ENCODE data around the gene ZNF334. TPM values are rescaled to one million over a fixed set of nuclear protein-coding genes. Genes with fewer than 3 reads are reported as not detected.

Gene ZNF334
- polyA plus RNA-seq, 2 of the 4 experiments (the other 2 are of a cell fraction), result not detected

DNA sequence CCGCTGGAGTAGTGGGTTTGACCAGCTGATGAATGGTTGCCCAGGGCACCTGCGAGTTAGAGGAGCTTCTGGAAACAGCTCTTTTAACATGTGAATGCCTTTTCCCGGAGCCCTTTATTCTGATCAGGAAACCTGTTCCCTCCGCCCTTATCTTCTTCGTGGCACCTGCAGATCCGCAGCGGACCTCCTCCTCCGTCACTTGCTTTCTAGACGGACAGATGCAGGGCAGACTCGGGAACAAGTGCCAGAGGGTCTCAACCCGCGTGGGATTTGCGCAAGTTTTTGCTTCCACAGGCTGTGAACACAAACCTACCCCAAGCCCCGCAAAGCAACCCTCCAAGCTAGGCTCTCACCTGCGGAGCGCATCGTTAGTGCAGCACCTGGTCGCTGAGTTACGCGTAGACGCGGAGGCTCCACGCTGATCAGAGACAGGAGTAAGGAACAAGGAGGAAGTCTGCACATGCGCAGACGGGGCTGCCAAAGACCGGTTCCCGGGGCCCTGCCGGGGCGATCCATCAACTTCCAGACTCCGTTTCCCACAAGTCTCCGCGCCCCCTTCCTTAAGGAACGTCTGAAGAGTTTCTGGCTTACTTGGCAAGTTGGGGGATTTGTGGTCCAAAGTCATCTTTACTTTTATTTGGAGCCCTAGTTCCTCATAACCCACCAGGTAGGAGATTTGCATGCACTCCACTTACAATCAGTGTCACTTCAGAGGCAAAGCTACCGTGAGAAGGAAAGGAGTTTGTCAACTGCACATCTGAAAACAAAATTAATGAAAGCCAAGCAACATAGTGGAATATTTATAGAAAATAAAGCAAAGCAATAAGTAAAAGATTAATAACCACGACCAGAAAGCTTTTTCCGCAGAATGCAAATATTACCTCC is 54.3 kb downstream of the ZNF334 start:
- H3K4me1 ChIP-seq, result no peaks in the 10 kb centered on the region
- no peak for ATAC-seq
- TF ChIP-seq, protein P1, sequence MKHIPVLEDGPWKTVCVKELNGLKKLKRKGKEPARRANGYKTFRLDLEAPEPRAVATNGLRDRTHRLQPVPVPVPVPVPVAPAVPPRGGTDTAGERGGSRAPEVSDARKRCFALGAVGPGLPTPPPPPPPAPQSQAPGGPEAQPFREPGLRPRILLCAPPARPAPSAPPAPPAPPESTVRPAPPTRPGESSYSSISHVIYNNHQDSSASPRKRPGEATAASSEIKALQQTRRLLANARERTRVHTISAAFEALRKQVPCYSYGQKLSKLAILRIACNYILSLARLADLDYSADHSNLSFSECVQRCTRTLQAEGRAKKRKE (CRISPR knock-in tag; IDR thresholded peaks at IDR 0.05; ENCODE audit: low read depth), result no peak
- no peak for TF ChIP-seq MAZ (IDR thresholded peaks at IDR 0.05; ENCODE audit: borderline replicate concordance, low read depth, low read length)
- TF ChIP-seq ZSCAN20 (CRISPR knock-in tag; IDR thresholded peaks at IDR 0.05), result no peak
- TF ChIP-seq RNF2 (IDR thresholded peaks at IDR 0.05; ENCODE audit: borderline replicate concordance, low read depth), result no peak
- TF ChIP-seq, protein P2, sequence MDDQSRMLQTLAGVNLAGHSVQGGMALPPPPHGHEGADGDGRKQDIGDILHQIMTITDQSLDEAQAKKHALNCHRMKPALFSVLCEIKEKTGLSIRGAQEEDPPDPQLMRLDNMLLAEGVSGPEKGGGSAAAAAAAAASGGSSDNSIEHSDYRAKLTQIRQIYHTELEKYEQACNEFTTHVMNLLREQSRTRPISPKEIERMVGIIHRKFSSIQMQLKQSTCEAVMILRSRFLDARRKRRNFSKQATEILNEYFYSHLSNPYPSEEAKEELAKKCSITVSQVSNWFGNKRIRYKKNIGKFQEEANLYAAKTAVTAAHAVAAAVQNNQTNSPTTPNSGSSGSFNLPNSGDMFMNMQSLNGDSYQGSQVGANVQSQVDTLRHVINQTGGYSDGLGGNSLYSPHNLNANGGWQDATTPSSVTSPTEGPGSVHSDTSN (IDR thresholded peaks at IDR 0.05), result no peak
- TF ChIP-seq HEYL (CRISPR knock-in tag; IDR thresholded peaks at IDR 0.05), result no peak
- TF ChIP-seq EHMT2 (IDR thresholded peaks at IDR 0.05; ENCODE audit: low read depth), result no peak
- TF ChIP-seq BHLHE40 (IDR thresholded peaks at IDR 0.05; ENCODE audit: low read depth, low read length), result no peak
- no peak for TF ChIP-seq CBX2 (IDR thresholded peaks at IDR 0.05; ENCODE audit: borderline replicate concordance, low read depth)
- no peak for TF ChIP-seq SMC3 (IDR thresholded peaks at IDR 0.05)
- no peak for TF ChIP-seq EP300 (IDR thresholded peaks at IDR 0.05)
- DNase-seq (ENCODE audit: low read depth in 1 of 2, low spot score in 1 of 2), result no peak
- FAIRE-seq, result no peak
- no peak overlapping the region for H3K4me3 ChIP-seq
- 18% methylated on average over 27 of the region's 36 CpGs for WGBS (ENCODE audit: missing lambda C conversion rate)
- H3K4me2 ChIP-seq, result no peak overlapping the region
- H3K27ac ChIP-seq, result no peak overlapping the region
- ChIA-PET POLR2A (no interaction called here), CTCF (no interaction called here)
- peaks cover 40% of the 10 kb centered on the region for H3K9me3 ChIP-seq

DNA sequence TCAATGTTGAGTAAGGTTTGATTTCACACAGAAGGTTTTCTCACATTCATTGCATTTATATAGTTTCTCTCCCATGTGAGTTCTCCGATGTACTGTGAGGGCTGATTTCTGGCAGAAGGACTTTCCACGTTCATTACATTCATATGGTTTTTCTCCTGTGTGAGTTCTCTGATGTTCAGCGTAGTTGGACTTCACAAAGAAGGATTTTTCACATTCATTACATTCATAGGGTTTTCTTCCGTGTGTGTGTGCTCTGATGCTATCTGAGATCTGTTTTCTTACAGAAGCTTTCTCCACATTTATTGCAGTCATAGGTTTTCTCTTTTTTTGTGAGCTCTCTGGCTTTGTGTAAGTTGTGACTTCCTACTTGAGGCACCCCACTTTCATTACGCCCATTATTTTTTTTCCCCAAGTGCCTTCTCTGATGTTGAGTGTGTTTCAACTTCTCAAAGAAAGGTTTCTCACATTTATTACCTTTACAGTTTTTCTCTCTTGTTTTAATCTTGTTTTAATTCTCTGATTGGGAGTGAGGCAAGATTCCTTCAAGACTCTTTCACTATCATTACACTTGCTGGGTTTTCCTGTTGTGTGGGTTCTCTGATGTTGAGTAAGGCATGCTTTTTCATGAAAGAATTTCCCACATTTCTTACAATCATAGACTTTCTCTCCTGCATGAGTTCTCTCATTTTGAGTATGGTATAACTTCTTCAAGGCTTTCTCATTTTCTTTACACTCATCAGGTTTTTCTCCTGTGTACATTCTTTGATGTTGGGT is 56.9 kb downstream of the ZNF334 start:
- ChIA-PET CTCF (no interaction called here), POLR2A (no interaction called here)
- Histone ChIP-seq H3K4me1 (no peaks in the 10 kb centered on the region), H3K4me3 (no peak overlapping the region), H3K27ac (no peak overlapping the region), H3K9me3 (peaks cover 40% of the 10 kb centered on the region), H3K4me2 (no peak overlapping the region)
- no peak for TF ChIP-seq HEYL (CRISPR knock-in tag; IDR thresholded peaks at IDR 0.05)
- TF ChIP-seq, protein P3, sequence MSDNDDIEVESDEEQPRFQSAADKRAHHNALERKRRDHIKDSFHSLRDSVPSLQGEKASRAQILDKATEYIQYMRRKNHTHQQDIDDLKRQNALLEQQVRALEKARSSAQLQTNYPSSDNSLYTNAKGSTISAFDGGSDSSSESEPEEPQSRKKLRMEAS (IDR thresholded peaks at IDR 0.05), result no peak
- TF ChIP-seq PHF8 (IDR thresholded peaks at IDR 0.05; ENCODE audit: borderline replicate concordance, low read depth), result no peak
- no peak for TF ChIP-seq KDM5A (IDR thresholded peaks at IDR 0.05)
- TF ChIP-seq POLR2AphosphoS2 (conservative IDR thresholded peaks at IDR 0.05; ENCODE audit: low read length), result no peak
- TF ChIP-seq, protein P2 (IDR thresholded peaks at IDR 0.05), result no peak
- TF ChIP-seq, protein P1 (CRISPR knock-in tag; IDR thresholded peaks at IDR 0.05; ENCODE audit: low read depth), result no peak
- no peak for TF ChIP-seq POLR2A (IDR thresholded peaks at IDR 0.05; ENCODE audit: low read length)
- TF ChIP-seq CEBPB (IDR thresholded peaks at IDR 0.05), result no peak
- TF ChIP-seq, protein P4, sequence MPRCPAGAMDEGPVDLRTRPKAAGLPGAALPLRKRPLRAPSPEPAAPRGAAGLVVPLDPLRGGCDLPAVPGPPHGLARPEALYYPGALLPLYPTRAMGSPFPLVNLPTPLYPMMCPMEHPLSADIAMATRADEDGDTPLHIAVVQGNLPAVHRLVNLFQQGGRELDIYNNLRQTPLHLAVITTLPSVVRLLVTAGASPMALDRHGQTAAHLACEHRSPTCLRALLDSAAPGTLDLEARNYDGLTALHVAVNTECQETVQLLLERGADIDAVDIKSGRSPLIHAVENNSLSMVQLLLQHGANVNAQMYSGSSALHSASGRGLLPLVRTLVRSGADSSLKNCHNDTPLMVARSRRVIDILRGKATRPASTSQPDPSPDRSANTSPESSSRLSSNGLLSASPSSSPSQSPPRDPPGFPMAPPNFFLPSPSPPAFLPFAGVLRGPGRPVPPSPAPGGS (IDR thresholded peaks at IDR 0.05), result no peak
- TF ChIP-seq MYC (IDR thresholded peaks at IDR 0.05; ENCODE audit: borderline replicate concordance, low read length), result no peak
- TF ChIP-seq NPAS2 (CRISPR knock-in tag; IDR thresholded peaks at IDR 0.05; ENCODE audit: borderline replicate concordance), result no peak
- FAIRE-seq, result no peak
- 19% methylated on average over 5 of the region's 5 CpGs for WGBS (ENCODE audit: missing lambda C conversion rate)
- no peak for ATAC-seq
- DNase-seq (ENCODE audit: low read depth in 1 of 2, low spot score in 1 of 2), result no peak
